PC-9 (cell line): ENCODE measurements around the gene ACADVL.

ENCODE experiments used
- EZH2 ChIP-seq: fragments of 200-600 bp; sonication (generic); IDR thresholded peaks from 2 replicates; pipeline ENCODE4 v1.8.0; 2017; ENCODE audit warnings: antibody characterized with exemption, low read depth
- TF ChIP-seq, protein P1 (sequence below): fragments of 200-600 bp; sonication (generic); conservative IDR thresholded peaks from 2 replicates; pipeline ENCODE4 v1.6.1; 2017; ENCODE audit warnings: mixed run types, antibody characterized with exemption, mild to moderate bottlenecking, moderate library complexity

DNA sequence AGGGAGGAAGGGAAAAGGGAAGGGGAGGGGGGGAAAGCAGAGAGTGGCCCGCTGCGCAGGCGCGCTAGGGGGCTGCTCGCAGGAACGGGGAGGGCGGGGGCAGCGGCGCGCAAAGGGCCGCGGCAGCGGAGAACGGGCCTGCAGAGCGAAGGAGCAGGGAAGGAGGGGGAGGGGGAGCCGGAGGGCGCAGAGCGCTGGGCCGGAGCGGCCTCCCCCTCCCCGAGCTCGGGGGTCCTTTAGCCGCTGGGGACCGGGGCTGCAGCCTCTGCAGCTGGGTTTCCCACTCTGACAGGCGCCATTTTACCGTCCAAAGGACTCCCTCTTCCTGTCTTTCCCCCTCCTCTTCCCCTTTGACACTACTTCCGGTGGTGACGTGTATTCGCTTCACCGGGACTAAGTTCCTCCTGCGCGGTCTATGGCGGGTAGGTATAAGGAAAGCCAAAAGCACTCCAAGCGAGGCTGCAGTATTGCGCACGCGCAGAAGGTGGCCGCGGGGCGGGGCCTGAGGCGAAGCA, 32.0 kb downstream of the ACADVL start, which contains the start of gene CTDNEP1:
- TF ChIP-seq, protein P1, sequence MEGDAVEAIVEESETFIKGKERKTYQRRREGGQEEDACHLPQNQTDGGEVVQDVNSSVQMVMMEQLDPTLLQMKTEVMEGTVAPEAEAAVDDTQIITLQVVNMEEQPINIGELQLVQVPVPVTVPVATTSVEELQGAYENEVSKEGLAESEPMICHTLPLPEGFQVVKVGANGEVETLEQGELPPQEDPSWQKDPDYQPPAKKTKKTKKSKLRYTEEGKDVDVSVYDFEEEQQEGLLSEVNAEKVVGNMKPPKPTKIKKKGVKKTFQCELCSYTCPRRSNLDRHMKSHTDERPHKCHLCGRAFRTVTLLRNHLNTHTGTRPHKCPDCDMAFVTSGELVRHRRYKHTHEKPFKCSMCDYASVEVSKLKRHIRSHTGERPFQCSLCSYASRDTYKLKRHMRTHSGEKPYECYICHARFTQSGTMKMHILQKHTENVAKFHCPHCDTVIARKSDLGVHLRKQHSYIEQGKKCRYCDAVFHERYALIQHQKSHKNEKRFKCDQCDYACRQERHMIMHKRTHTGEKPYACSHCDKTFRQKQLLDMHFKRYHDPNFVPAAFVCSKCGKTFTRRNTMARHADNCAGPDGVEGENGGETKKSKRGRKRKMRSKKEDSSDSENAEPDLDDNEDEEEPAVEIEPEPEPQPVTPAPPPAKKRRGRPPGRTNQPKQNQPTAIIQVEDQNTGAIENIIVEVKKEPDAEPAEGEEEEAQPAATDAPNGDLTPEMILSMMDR = no peak
- no peak for TF ChIP-seq EZH2
